Activated T-helper 17 cell treated with anti-CD3 and anti-CD28 coated beads, Interleukin-2, amount 50 U/mL, for 72 hours (primary cell): ENCODE results near the gene PARN. TPM values are rescaled to one million over a fixed set of nuclear protein-coding genes. Genes with fewer than 3 reads are reported as not detected.
A peak's percentile ranks its signal among the peaks of the same experiment; 100 is the strongest.
"Not testable (repeated sequence)": the region's sequence is repeated elsewhere in the genome, so short reads cannot be mapped to it uniquely, and the experiment has no call there.

Experiments used
- ATAC-seq: fragments of 150-1000 bp; cut with Tn5 transposase; replicated peaks from 2 replicates; pipeline ENCODE4 v1.10.0; 2021; ENCODE audit warnings: mild to moderate bottlenecking, moderate library complexity
- H3K27ac Mint-ChIP-seq: one replicate; pipeline ENCODE4 v1.8.0; 2022; ENCODE audit warnings: mixed read lengths
- H3K27me3 Mint-ChIP-seq: one replicate; pipeline ENCODE4 v1.8.0; 2022; ENCODE audit warnings: mixed read lengths
- H3K36me3 Mint-ChIP-seq: one replicate; pipeline ENCODE4 v1.8.0; 2022; ENCODE audit warnings: low read depth, mild to moderate bottlenecking, mixed read lengths
- H3K4me1 Mint-ChIP-seq: one replicate; pipeline ENCODE4 v1.8.0; 2022; ENCODE audit warnings: mixed read lengths
- H3K4me3 Mint-ChIP-seq: one replicate; pipeline ENCODE4 v1.8.0; 2022; ENCODE audit warnings: mild to moderate bottlenecking, mixed read lengths
- H3K9me3 Mint-ChIP-seq: one replicate; pipeline ENCODE4 v1.8.0; 2022; ENCODE audit warnings: mixed read lengths
- total RNA-seq, 2 donors: library from RNA; stranded (reverse); gene quantifications; one replicate each; pipeline ENCODE4 v1.2.3, GENCODE V29; 2022

PARN gene
- total RNA-seq, 2 donors from 2014 or later: 28.0 to 46.3 TPM

GRCh38 chr16:14640538-14640937 lies 10.5 kb upstream of the PARN start:
- ATAC-seq: no peak
- Mint-ChIP-seq H3K27ac (peak overlapping the region; percentile 77), H3K27me3 (no peaks in the 10 kb centered on the region), H3K4me1 (peaks cover 11% of the 10 kb centered on the region), H3K4me3 (no peak overlapping the region), H3K36me3 (peaks cover 88% of the 10 kb centered on the region), H3K9me3 (no peaks in the 10 kb centered on the region)

GRCh38 chr16:14636951-14637240 lies 6.8 kb upstream of the PARN start:
- not testable (repeated sequence) for H3K27ac Mint-ChIP-seq, H3K4me3 Mint-ChIP-seq, H3K27me3 Mint-ChIP-seq, H3K9me3 Mint-ChIP-seq, ATAC-seq
- peaks cover 76% of the 10 kb centered on the region for H3K36me3 Mint-ChIP-seq
- H3K4me1 Mint-ChIP-seq: peaks cover 11% of the 10 kb centered on the region

- H3K9me3 Mint-ChIP-seq, H3K27me3 Mint-ChIP-seq, H3K4me3 Mint-ChIP-seq, ATAC-seq: not testable (repeated sequence)
- Mint-ChIP-seq H3K36me3 (peaks cover 74% of the 10 kb centered on the region), H3K4me1 (peaks cover 11% of the 10 kb centered on the region), H3K27ac (peak overlapping the region; percentile 37)
These were observed 6.3 kb upstream of the PARN start for GRCh38 chr16:14636179-14636950.

GRCh38 chr16:14635395-14636165 lies 5.5 kb upstream of the PARN start:
- Mint-ChIP-seq H3K36me3 (peaks cover 68% of the 10 kb centered on the region), H3K27ac (peak overlapping the region; percentile 37), H3K4me3 (no peak overlapping the region), H3K27me3 (no peaks in the 10 kb centered on the region), H3K9me3 (no peaks in the 10 kb centered on the region), H3K4me1 (peaks cover 11% of the 10 kb centered on the region)
- ATAC-seq: no peak

- peak overlapping the region; percentile 99 for H3K27ac Mint-ChIP-seq
- ATAC-seq: no peak
- peaks cover 4% of the 10 kb centered on the region for H3K9me3 Mint-ChIP-seq
- H3K4me3 Mint-ChIP-seq: peak overlapping the region; percentile 78
- no peaks in the 10 kb centered on the region for H3K27me3 Mint-ChIP-seq
- peaks cover 18% of the 10 kb centered on the region for H3K4me1 Mint-ChIP-seq
- H3K36me3 Mint-ChIP-seq: peaks cover 62% of the 10 kb centered on the region
These were observed 4.3 kb upstream of the PARN start for GRCh38 chr16:14634389-14634725.

- peak within 1 kb of the TSS; percentile 78 for H3K4me3 Mint-ChIP-seq
- H3K27me3 Mint-ChIP-seq: no peaks in the 10 kb centered on the region
- peaks cover 4% of the 10 kb centered on the region for H3K9me3 Mint-ChIP-seq
- peak within 1 kb of the TSS; percentile 99 for H3K27ac Mint-ChIP-seq
- ATAC-seq: peak; percentile 81
- peaks cover 64% of the 10 kb centered on the region for H3K36me3 Mint-ChIP-seq
- peaks cover 26% of the 10 kb centered on the region for H3K4me1 Mint-ChIP-seq
These were observed 2.9 kb upstream of the PARN start, which contains the start of gene BFAR for GRCh38 chr16:14632693-14633569. BFAR (plus strand) TSS chr16:14632951; CDS start chr16:14644347, 11,396 bp downstream.

- Mint-ChIP-seq H3K36me3 (peaks cover 66% of the 10 kb centered on the region), H3K27ac (peak overlapping the region; percentile 88), H3K4me3 (peak overlapping the region; percentile 78), H3K4me1 (peaks cover 15% of the 10 kb centered on the region)
- not testable (repeated sequence) for H3K9me3 Mint-ChIP-seq, ATAC-seq, H3K27me3 Mint-ChIP-seq
These were observed 715 bp upstream of the PARN start for GRCh38 chr16:14630620-14631330.

- Mint-ChIP-seq H3K9me3 (peaks cover 4% of the 10 kb centered on the region), H3K36me3 (peaks cover 69% of the 10 kb centered on the region), H3K27ac (peak overlapping the region; percentile 88), H3K4me3 (peak overlapping the region; percentile 78), H3K4me1 (peaks cover 15% of the 10 kb centered on the region), H3K27me3 (no peaks in the 10 kb centered on the region)
- peak; percentile 2 for ATAC-seq
These were observed 495 bp downstream of the PARN start for GRCh38 chr16:14629612-14629918.

- Mint-ChIP-seq H3K4me3 (peak overlapping the region; percentile 78), H3K9me3 (peaks cover 4% of the 10 kb centered on the region), H3K4me1 (peaks cover 15% of the 10 kb centered on the region), H3K27me3 (no peaks in the 10 kb centered on the region), H3K36me3 (peaks cover 69% of the 10 kb centered on the region), H3K27ac (peak overlapping the region; percentile 88)
- ATAC-seq: no peak
These were observed 1.1 kb downstream of the PARN start for GRCh38 chr16:14628806-14629611.

- ATAC-seq: no peak
- H3K36me3 Mint-ChIP-seq: peaks cover 79% of the 10 kb centered on the region
- H3K27ac Mint-ChIP-seq: no peak overlapping the region
- peaks cover 15% of the 10 kb centered on the region for H3K4me1 Mint-ChIP-seq
- H3K9me3 Mint-ChIP-seq: peaks cover 4% of the 10 kb centered on the region
- H3K4me3 Mint-ChIP-seq: no peak overlapping the region
- H3K27me3 Mint-ChIP-seq: no peaks in the 10 kb centered on the region
These were observed 3.0 kb downstream of the PARN start for GRCh38 chr16:14627078-14627477.

GRCh38 chr16:14618566-14618965 lies 11.5 kb downstream of the PARN start:
- no peak for ATAC-seq
- no peaks in the 10 kb centered on the region for H3K4me1 Mint-ChIP-seq
- no peaks in the 10 kb centered on the region for H3K9me3 Mint-ChIP-seq
- no peak overlapping the region for H3K27ac Mint-ChIP-seq
- H3K4me3 Mint-ChIP-seq: no peak overlapping the region
- H3K27me3 Mint-ChIP-seq: no peaks in the 10 kb centered on the region
- peaks cover 99% of the 10 kb centered on the region for H3K36me3 Mint-ChIP-seq

- Mint-ChIP-seq H3K9me3 (no peaks in the 10 kb centered on the region), H3K36me3 (peaks cover 94% of the 10 kb centered on the region), H3K27ac (no peak overlapping the region), H3K27me3 (no peaks in the 10 kb centered on the region), H3K4me3 (no peak overlapping the region), H3K4me1 (no peaks in the 10 kb centered on the region)
- no peak for ATAC-seq
These were observed 13.8 kb downstream of the PARN start for GRCh38 chr16:14616280-14616679.

GRCh38 chr16:14613991-14614390 lies 16.1 kb downstream of the PARN start:
- no peaks in the 10 kb centered on the region for H3K27me3 Mint-ChIP-seq
- H3K36me3 Mint-ChIP-seq: peaks cover 96% of the 10 kb centered on the region
- no peak overlapping the region for H3K4me3 Mint-ChIP-seq
- H3K27ac Mint-ChIP-seq: no peak overlapping the region
- H3K9me3 Mint-ChIP-seq: no peaks in the 10 kb centered on the region
- no peak for ATAC-seq
- H3K4me1 Mint-ChIP-seq: no peaks in the 10 kb centered on the region
